Non-pigmented ciliary epithelial cell (primary cell): ENCODE measurements around the gene SLC39A11.
A peak's percentile ranks its signal among the peaks of the same experiment; 100 is the strongest.
"Not testable (repeated sequence)": the region's sequence is repeated elsewhere in the genome, so short reads cannot be mapped to it uniquely, and the experiment has no call there.

Source experiments
- DNase-seq: peaks from one replicate; pipeline ENCODE4 v3.0.0-alpha.2; 2010; ENCODE audit warnings: low read depth

Gene SLC39A11

DNA sequence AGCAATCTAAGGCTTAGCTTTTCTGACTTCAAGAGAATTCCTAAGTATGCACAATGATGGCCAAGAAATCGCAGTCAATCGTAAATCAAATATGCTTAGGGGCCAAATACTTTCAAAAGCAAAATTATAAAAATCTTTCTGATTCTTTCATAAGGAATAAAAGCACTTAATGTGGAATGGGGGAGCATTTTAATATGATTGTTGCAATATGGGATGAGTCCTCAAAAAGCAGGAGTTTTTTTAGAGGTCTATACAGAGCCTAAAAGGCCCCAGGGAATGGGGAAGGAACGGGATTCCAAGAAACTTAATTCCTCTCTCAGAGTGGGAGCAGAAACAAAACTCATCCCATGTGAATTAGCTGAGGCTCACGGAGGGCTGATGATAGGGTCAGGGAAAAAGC lies 14.7 kb upstream of the SLC39A11 start:
- DNase-seq: no peak

DNA sequence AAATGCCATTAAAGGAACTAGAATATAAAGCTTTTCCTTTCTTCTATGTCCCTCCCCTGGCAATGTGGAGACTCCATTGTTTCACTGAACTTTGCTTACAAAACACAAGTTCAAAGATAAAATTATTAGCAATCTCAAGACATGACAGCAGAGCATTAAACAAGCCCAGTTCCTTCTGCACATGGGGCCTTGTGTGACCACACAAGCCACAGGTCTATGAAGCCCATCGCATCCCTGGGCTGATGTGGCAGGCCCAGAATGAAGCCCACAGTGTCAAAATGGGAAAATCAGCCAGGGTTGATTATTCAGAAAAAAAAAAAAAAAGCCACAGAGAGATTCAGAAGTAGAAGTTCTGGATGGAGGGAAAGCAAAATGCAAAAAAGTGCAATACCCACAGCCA lies 12.9 kb upstream of the SLC39A11 start:
- DNase-seq: no peak

DNA sequence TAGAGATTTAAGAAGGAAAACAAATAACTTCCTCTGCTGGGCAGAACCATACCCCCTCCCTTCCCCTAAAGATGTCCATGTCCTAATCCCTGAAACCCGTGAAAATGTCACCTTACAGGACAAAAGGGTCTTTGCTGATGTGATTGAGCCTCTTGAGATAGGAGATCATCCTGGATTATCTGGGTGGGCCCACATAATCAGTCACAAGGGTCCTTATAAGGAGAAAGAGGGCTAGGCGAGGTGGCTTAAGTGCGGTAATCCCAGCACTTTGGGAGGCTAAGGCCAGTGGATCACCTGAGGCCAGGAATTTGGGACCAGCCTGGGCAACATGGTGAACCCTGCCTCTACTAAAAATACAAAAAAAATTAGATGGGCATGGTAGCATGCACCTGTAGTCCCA lies 12.0 kb upstream of the SLC39A11 start:
- DNase-seq: no peak

GRCh38 chr17:73103641-73104335 lies 11.3 kb upstream of the SLC39A11 start:
- peak; percentile 15 for DNase-seq

- no peak for DNase-seq
Measured at GRCh38 chr17:73101031-73101430, 8.5 kb upstream of the SLC39A11 start.

GRCh38 chr17:73100363-73100762 lies 7.9 kb upstream of the SLC39A11 start:
- DNase-seq: no peak

GRCh38 chr17:73099511-73099910 lies 7.0 kb upstream of the SLC39A11 start:
- no peak for DNase-seq

DNA sequence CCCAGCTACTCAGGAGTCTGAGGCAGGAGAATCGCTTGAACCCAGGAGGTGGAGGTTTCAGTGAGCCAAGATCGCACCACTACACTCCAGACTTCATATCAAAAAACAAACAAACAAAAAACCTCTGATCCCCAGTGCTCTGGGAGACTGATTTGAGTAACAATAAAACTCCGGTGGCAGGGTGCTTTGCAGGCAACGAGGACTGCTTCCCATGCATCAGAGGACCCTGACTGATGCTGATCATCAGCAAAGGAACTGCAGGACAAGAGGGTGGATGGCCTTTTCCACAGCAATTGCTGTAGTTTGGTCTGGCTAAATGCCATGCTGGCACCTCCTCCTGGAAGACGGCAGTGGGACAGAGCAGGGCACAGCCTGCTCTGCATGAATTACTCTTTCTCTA lies 6.4 kb upstream of the SLC39A11 start:
- no peak for DNase-seq

DNA sequence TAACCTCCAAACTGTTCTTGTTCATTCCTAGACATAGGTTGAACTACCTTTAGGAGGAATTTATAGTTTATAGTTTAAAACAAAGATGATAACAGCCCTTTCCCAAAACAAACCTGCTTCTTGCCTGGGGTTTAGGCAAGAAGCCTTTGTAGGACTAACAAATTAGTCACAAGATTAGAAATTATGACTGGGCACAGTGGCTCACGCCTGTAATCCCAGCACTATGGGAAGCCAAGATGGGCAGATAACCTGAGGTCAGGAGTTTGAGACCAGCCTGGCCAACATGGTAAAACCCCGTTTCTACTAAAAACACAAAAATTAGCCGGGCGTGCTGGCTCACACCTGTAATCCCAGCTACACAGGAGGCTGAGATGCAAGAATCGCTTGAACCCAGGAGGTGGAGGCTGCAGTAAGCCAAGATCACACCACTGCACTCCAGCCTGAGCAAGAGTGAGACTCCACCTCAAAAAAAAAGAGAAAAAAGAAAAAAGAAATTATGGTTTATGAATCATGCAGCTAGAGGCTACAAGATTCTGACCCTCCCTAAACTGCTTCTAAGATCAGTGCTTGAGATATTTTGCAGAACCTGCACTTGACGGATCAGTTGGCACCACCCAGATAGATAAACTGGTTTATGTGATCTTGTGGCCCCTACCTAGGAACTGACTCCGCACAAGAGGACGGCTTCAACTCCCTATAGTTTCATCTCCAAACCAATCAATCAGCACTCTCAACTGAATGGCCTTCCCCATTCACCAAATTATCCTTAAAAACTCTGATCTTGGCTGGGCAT lies 5.7 kb upstream of the SLC39A11 start:
- DNase-seq: not testable (repeated sequence)

- no peak for DNase-seq
Measured at GRCh38 chr17:73096866-73097265, 4.4 kb upstream of the SLC39A11 start.

DNA sequence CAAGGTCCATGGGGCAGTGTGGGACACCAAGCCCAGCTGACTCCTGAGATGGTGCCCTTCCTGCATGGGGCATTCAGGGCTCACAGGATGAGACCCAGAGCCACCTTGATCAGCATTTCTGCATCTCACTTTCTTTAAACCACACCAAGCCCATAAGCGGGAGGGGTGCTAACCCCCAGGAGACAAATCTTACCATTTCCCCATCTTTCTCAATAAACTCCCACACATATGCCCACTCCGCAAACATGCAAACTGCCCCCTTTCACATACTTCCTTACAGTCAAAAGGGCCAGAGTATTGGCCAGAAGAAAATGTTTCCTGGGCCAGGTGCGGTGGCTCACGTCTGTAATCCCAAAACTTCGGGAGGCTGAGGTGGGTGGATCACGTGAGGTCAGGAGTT lies 3.7 kb upstream of the SLC39A11 start:
- no peak for DNase-seq

- DNase-seq: no peak
Measured at GRCh38 chr17:73093286-73093685, 798 bp upstream of the SLC39A11 start.

DNA sequence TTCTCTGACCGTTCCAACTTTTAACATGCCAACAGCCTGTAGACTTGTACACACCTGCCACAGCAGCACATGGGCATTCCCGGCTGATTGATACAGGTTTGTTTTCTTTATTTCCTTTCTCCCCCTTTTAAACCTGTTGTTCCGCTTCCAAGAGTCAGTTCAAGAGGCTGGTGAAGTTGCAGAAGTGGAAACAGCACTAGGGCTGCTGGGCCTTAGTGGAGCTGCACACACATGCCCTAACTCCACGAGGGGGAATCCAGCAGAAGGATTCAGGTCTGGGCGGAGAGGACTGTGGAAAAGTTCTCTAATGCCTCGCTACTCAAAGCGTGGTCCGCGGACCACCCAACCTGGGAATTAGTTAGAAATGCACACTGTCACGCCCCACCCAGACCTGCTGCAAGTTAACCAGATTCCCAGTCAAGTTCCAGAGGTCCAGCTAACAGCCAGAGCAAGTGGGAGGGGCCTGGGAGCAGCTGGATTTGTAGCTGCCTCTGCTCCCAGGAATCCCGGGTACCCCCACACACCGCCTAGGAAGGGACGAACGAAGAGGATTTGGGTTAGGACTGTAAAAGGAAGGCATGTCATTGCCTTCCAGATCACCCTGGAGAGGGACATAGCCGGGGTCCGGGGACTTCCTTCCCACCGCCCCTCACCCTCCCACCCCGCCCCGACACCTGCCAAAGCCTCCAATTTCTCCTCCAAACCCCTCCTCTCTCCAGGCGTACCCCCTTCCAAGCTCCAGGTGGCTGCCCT lies 542 bp downstream of the SLC39A11 start:
- no peak for DNase-seq

DNA sequence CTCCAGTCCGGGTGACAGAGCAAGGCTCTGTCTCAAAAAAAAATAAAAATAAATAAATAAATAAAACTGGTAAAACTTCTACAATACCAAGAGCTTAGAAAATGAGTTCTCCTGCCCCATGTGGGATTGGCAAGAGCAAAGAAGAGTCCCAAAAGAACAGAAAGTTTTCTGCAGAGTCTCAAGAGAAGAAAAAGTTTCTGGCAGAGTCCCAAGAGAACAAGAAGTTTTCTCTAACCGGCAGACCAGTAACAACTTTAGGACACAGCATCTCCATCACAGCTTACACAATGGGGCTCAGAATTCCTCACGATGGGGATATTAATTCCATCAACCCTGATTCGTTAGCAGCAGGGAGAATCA lies 1.1 kb downstream of the SLC39A11 start:
- DNase-seq: no peak

GRCh38 chr17:73090396-73091202 lies 1.9 kb downstream of the SLC39A11 start:
- DNase-seq: no peak

GRCh38 chr17:73089322-73090317 lies 2.9 kb downstream of the SLC39A11 start:
- no peak for DNase-seq

DNA sequence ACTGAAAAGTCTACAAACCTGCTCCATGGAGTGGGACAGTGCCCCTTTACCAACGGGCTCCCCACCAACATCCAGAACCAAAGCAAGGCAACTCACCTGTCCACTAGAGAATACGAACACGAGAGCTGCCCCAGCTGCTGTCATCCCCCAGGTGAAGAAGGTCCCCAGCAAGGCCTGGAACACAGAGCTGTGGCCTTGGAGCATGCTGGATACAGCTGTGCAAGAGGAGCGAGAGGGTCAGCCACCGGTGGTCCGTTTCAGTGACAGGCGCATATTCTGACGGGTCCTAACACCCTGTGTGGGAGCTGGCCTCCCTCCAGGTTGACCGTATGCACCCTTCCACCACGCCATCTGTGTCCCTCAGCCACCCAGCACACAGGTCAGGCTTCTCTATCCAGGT lies 3.9 kb downstream of the SLC39A11 start:
- DNase-seq: no peak

GRCh38 chr17:73083432-73083831 lies 9.1 kb downstream of the SLC39A11 start:
- no peak for DNase-seq

DNA sequence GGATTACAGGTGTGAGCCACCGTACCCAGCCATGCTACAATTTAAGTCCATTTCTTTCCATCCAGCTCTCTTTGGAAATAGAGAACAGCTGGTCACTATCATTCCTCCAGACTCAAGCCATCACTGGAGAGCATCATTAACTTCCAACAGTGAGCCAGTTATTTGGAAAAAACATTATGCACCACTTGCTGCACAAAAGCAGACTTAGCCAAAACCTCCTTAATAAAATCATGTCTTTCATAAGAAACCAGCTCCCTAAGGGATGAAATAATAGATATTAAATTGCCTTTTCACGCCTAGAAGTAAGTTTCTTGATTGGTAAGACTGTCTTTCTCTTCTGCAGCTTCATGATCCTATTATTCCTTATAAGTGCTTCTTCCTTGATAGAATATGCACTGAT lies 17.9 kb downstream of the SLC39A11 start:
- DNase-seq: no peak

DNA sequence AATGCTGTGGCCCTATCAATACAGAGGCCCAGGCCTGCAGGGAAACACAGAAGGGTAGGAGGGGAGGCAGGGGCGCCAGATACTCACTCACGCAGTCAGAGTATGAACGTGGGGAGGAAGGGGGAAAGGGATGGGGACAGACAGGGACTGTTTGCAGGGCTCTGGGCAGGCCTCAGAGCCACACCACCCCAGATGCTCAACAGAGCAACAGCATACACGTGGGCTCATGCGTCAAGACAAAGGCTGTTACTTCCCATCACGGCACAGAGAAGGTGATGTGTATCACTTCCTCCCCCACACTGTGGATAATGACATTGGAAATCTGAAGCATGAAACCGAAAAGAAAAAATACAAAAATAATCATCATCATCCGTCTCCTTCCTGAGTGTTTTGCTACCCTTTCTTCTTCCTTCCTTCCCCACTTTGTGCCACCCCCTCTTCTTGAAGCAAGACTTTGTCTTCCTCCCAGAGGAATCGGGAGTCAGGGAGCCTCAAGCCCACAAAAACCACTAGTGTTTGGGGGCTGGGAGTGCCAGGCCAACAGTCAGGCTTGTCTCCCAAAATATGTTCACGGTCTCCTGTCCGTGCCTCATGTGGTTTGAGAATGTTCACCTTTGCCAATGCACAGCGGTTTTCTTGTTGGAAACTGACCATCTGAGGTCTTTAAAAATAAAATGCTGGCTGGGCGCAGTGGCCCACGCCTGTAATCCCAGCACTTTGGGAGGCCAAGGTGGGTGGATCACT lies 20.1 kb downstream of the SLC39A11 start:
- no peak for DNase-seq
